GM18511 (cell line): ENCODE results near the gene TNXB.

Experiments used
- ATAC-seq: cut with Tn5 transposase; IDR thresholded peaks from one replicate; pipeline ENCODE4 v1.9.1; 2021; ENCODE audit warnings: mild to moderate bottlenecking, moderate library complexity; ENCODE audit not compliant: unreplicated experiment

The TNXB gene

GRCh38 chr6:32087574-32088486, 21.3 kb downstream of the TNXB start:
- ATAC-seq, result no peak

GRCh38 chr6:32086661-32087573, 22.2 kb downstream of the TNXB start:
- no peak for ATAC-seq

- ATAC-seq, result no peak
Observed at GRCh38 chr6:32085759-32086459, 23.2 kb downstream of the TNXB start.

- no peak for ATAC-seq
Observed at GRCh38 chr6:32084780-32085179, 24.4 kb downstream of the TNXB start.

- ATAC-seq, result no peak
Observed at GRCh38 chr6:32083812-32084768, 25.0 kb downstream of the TNXB start.

- no peak for ATAC-seq
Observed at GRCh38 chr6:32082935-32083334, 26.2 kb downstream of the TNXB start.

- no peak for ATAC-seq
Observed at GRCh38 chr6:32082478-32082877, 26.7 kb downstream of the TNXB start.

- no peak for ATAC-seq
Observed at GRCh38 chr6:32081168-32081990, 27.8 kb downstream of the TNXB start.

- ATAC-seq, result no peak
Observed at GRCh38 chr6:32079566-32080290, 29.4 kb downstream of the TNXB start.

- ATAC-seq, result no peak
Observed at GRCh38 chr6:32076321-32076809, 32.8 kb downstream of the TNXB start.

GRCh38 chr6:32075781-32076180, 33.4 kb downstream of the TNXB start:
- ATAC-seq, result no peak

GRCh38 chr6:32074996-32075532, 34.1 kb downstream of the TNXB start:
- ATAC-seq, result no peak

GRCh38 chr6:32073613-32074012, 35.5 kb downstream of the TNXB start:
- no peak for ATAC-seq

GRCh38 chr6:32073101-32073500, 36.0 kb downstream of the TNXB start:
- ATAC-seq, result no peak

- no peak for ATAC-seq
Observed at GRCh38 chr6:32070814-32071543, 38.2 kb downstream of the TNXB start.

GRCh38 chr6:32069878-32070515, 39.1 kb downstream of the TNXB start:
- no peak for ATAC-seq

GRCh38 chr6:32069460-32069859, 39.7 kb downstream of the TNXB start:
- ATAC-seq, result no peak
